ENCODE data around the gene KIAA1958. TPM values are rescaled to one million over a fixed set of nuclear protein-coding genes. Genes with fewer than 3 reads are reported as not detected.

Gene KIAA1958
- total and polyA plus RNA-seq, 8 donors, result 10.5 to 15.6 (median 14.2) TPM

DNA sequence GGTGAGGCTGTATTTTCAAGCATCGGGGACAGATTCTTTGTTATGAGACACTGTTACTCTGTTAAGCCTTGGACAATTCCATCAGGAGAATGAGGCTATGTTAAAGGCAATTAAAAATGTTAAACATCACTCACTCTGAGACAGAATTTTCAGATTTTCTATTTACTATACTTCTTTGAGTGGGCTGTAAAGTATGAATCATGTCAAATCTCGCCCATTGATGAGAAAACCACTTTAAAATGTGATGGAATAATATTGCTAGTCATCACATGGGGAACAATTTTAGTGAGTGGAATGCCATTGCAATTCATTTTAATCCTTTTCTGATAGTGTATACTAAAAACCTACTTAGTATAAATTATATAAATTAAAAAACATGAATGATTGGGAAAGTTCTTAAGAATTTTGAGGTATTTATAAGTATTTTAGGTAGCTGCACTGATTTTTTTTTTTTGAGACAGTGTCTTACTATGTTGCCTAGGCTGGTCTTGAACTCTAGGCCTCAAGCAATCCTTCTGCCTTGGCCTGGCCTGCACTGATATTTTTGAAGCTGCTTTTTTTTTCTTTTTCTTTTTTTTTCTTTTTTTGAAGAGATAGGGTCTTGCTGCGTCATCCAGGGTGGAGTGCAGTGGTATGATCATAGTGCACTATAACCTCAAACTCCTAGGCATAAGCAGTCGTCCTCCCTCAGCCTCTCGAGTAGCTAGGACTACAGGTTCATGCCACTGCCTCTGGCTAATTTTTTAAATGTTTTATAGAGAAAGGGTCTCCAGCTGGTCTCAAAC lies 73.2 kb downstream of the KIAA1958 start:
- DNase-seq, result no peak
- no peak overlapping the region for H3K27ac ChIP-seq
- ATAC-seq, result no peak

GRCh38 chr9:112562235-112562958 lies 75.8 kb downstream of the KIAA1958 start:
- no peaks in the 10 kb centered on the region for H3K27me3 ChIP-seq
- no peak overlapping the region for H3K27ac ChIP-seq
- intact Hi-C loops (cut with DNase I), result no loop called here
- ATAC-seq, result no peak
- H3K9me3 ChIP-seq, result no peaks in the 10 kb centered on the region
- no peak for DNase-seq
- no peak overlapping the region for H3K4me3 ChIP-seq
- H3K4me1 ChIP-seq, result no peaks in the 10 kb centered on the region
- H3K36me3 ChIP-seq, result no peaks in the 10 kb centered on the region
- TF ChIP-seq CTCF (IDR thresholded peaks at IDR 0.05), result no peak

More for the DNA sequence above, 73.2 kb downstream of the KIAA1958 start:
- TF ChIP-seq CTCF (IDR thresholded peaks at IDR 0.05), result no peak
- intact Hi-C loops (cut with DNase I), result no loop called here
- Histone ChIP-seq H3K36me3 (no peaks in the 10 kb centered on the region), H3K4me1 (no peaks in the 10 kb centered on the region), H3K27me3 (no peaks in the 10 kb centered on the region), H3K9me3 (no peaks in the 10 kb centered on the region), H3K4me3 (no peak overlapping the region)

- DNase-seq, result peak in 2 of 4 donors; percentile 26 to 32
- ATAC-seq, result peak; percentile 33
- intact Hi-C loops (cut with DNase I), result no loop called here
These were observed 82.6 kb downstream of the KIAA1958 start for GRCh38 chr9:112569186-112569585.

GRCh38 chr9:112570671-112571167 lies 84.1 kb downstream of the KIAA1958 start:
- H3K9me3 ChIP-seq, result no peaks in the 10 kb centered on the region
- no peaks in the 10 kb centered on the region for H3K27me3 ChIP-seq
- H3K4me1 ChIP-seq, result peaks cover 0 to 4% of the 10 kb centered on the region in 2 donors
- intact Hi-C loops (cut with DNase I), result no loop called here
- H3K36me3 ChIP-seq, result peaks cover 0 to 13% of the 10 kb centered on the region in 2 donors
- ATAC-seq (no peak), DNase-seq (peak in 2 of 4 donors; percentile 48 to 52)
- TF ChIP-seq CTCF (IDR thresholded peaks at IDR 0.05), result no peak
- no peak overlapping the region for H3K4me3 ChIP-seq
- H3K27ac ChIP-seq, result no peak overlapping the region

More at GRCh38 chr9:112569186-112569585, 82.6 kb downstream of the KIAA1958 start:
- no peak overlapping the region for H3K4me3 ChIP-seq
- no peaks in the 10 kb centered on the region for H3K27me3 ChIP-seq
- no peak overlapping the region for H3K27ac ChIP-seq
- TF ChIP-seq CTCF (IDR thresholded peaks at IDR 0.05), result no peak
- no peaks in the 10 kb centered on the region for H3K36me3 ChIP-seq
- no peaks in the 10 kb centered on the region for H3K9me3 ChIP-seq
- peaks cover 0 to 4% of the 10 kb centered on the region in 2 donors for H3K4me1 ChIP-seq
